C4-2B (cell line): ENCODE results near the gene TUBB1.
"Not testable (repeated sequence)": the region's sequence is repeated elsewhere in the genome, so short reads cannot be mapped to it uniquely, and the experiment has no call there.

Experiments used
- H3K27ac ChIP-seq: fragments of 450-650 bp; 2 replicates; pipeline ENCODE4 v1.5.1; 2017
- ZFX ChIP-seq: fragments of 450-650 bp; IDR thresholded peaks from 2 replicates; pipeline ENCODE4 v1.6.1; 2017
- TF ChIP-seq, protein P1 (sequence below): fragments of 450-650 bp; conservative IDR thresholded peaks from 2 replicates; pipeline ENCODE4 v1.5.1; 2017; ENCODE audit warnings: mild to moderate bottlenecking

Gene TUBB1

GRCh38 chr20:59008715-59009336 lies 10.4 kb upstream of the TUBB1 start:
- no peak overlapping the region for H3K27ac ChIP-seq
- TF ChIP-seq, protein P1, sequence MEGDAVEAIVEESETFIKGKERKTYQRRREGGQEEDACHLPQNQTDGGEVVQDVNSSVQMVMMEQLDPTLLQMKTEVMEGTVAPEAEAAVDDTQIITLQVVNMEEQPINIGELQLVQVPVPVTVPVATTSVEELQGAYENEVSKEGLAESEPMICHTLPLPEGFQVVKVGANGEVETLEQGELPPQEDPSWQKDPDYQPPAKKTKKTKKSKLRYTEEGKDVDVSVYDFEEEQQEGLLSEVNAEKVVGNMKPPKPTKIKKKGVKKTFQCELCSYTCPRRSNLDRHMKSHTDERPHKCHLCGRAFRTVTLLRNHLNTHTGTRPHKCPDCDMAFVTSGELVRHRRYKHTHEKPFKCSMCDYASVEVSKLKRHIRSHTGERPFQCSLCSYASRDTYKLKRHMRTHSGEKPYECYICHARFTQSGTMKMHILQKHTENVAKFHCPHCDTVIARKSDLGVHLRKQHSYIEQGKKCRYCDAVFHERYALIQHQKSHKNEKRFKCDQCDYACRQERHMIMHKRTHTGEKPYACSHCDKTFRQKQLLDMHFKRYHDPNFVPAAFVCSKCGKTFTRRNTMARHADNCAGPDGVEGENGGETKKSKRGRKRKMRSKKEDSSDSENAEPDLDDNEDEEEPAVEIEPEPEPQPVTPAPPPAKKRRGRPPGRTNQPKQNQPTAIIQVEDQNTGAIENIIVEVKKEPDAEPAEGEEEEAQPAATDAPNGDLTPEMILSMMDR = no peak
- no peak for TF ChIP-seq ZFX

GRCh38 chr20:59010321-59010994 lies 8.8 kb upstream of the TUBB1 start:
- H3K27ac ChIP-seq = no peak overlapping the region
- TF ChIP-seq, protein P1 = no peak
- no peak for TF ChIP-seq ZFX

DNA sequence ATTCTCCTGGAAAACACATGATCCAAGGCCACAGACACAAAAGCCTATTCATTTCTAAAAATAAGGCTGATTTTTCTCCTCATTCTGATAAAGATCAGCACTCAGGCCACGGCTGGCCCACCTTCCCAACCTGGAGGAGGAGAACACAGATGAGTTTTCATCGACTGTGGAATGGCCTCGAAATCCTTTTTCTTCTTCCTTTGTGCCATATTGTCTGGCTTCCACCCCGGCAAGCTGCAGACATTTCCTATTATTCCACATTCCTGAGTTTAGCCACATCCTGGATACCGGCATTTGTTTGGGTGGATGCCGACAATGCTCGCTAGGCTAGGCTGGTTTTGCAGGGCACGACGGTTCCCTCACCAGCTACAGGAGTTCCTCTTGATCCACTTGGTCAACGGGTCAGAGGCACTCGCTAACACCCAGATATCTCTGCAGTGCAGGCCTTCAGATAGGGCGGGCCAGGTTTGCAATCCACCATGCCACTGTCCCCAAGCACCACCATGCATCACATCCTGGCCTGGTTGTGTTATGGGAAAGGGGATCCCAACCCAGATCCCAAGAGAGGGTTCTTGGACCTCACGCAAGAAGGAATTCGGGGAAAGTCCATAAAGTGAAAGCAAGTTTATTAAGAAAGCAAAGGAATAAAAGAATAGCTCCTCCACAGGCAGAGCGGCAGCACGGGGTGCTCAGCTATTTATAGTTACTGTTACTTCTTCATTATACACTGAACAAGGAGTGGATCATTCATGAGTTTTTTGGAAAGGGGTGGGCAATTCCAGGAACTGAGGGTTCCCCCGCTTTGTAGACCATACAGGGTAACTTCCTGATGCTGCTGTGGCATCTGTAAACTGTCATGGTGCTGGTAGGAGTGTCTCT lies 8.0 kb upstream of the TUBB1 start:
- TF ChIP-seq ZFX = no peak
- TF ChIP-seq, protein P1 = no peak
- H3K27ac ChIP-seq = no peak overlapping the region

DNA sequence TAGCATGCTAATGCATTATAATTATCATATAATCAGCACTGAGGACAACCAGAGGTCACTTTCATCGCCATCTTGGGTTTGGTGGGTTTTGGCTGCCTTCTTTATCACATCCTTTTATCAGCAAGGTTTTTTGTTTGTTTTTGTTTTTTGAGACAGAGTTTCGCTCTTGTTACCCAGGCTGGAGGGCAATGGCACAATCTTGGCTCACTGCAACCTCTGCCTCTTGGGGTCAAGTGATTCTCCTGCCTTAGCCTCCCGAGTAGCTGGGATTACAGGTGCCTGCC lies 7.4 kb upstream of the TUBB1 start:
- not testable (repeated sequence) for H3K27ac ChIP-seq

DNA sequence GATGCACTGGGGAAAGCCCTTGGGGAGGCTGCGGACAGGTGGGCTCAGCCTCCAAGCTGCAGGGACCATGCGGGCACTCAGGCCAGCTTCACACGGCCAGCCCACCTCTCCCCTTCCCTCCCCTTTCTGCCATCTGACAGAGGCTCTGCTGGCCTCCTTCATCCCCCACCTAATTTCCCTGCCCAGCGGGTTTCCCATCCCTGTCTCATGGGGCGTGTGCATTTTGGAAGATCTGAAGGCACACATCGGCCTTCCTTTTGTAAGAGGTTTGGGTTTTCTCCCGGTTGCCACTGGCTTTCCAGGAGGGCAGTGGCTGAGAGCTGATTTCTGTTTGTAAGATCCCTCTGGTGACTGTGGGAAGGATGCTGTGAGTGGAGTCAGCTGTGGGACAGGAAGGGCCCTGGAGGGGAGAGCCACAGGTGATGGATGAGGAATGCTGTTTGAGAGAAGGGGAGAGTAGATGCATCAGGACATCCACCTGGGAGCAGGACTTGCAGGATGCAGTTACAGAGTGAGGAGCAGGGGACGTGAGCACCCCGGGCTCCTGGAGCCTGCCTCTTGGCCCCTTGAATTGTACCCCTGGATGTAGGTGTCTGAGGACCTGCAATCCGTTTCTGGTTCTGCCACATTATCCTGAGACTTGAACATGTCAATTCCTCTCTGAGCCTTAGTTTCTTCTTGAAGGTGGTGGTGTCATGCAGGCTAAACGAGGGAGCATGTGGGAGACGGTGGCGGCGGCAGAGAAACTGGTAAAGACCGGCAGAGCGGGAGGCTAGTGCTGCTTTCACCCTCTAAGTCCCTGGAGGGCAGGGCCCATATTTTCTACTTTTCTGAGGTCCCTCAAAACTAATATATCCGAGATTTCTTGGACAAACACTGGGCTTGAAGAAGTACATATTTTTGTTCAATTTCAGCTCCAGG lies 5.9 kb upstream of the TUBB1 start:
- H3K27ac ChIP-seq = no peak overlapping the region
- TF ChIP-seq ZFX = no peak
- TF ChIP-seq, protein P1 = no peak

DNA sequence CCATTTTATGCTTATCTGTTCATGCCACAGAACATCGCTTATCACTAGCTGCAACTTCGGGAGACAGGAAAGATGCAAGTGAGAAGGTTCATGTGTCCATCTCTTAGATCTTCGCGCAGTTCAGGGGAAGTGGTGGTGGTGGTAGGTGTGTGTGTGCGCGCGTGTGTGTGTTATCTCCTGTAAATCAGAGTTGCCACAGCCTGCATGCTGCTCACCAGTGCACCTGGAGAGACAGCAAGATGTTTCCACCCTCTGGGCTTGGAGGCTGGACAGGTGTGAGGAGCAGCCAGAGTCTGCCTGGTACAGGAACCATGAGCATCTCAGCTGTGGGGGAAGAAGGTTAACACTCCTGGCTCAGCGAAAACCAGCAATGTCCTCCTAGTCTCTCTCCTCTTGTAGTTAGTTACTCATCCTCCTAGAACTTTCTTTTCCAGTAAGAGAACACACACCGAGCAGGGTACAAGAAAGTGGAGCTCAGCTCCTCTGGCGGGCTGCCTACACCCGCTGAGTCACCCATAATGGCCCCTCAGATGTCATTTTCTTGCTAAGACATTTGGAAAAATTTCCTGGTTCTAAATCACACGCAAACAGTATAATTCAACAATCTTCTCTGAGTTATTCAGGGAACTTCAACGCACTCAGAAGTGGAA lies 5.1 kb upstream of the TUBB1 start:
- TF ChIP-seq, protein P1 = no peak
- no peak for TF ChIP-seq ZFX
- no peak overlapping the region for H3K27ac ChIP-seq

- H3K27ac ChIP-seq = no peak overlapping the region
These were observed 4.4 kb upstream of the TUBB1 start for GRCh38 chr20:59014680-59015389.

More at GRCh38 chr20:59014680-59015389, 4.4 kb upstream of the TUBB1 start:
- TF ChIP-seq ZFX = no peak
- TF ChIP-seq, protein P1 = no peak
